OCI-LY3 (cell line): ENCODE data around the gene SLX9.

Source experiments
- H2AFZ ChIP-seq: fragments of 200-600, 300-600 bp; shearing (Covaris generic); 2 replicates; pipeline ENCODE4 v1.6.0; 2014; ENCODE audit warnings: antibody characterized with exemption, low read depth, low read length
- H3K27ac ChIP-seq: fragments of 200-600, 300-600 bp; sonication (generic); 2 replicates; pipeline ENCODE4 v1.5.1; 2014; ENCODE audit warnings: mild to moderate bottlenecking, low read length, moderate library complexity, mixed read lengths
- H3K27me3 ChIP-seq: fragments of 200-600, 300-600 bp; sonication (generic); 2 replicates; pipeline ENCODE4 v1.6.1; 2014; ENCODE audit warnings: low read depth, low read length, mixed read lengths
- H3K36me3 ChIP-seq: fragments of 200-600, 300-600 bp; sonication (generic); replicated peaks from 2 replicates; pipeline ENCODE3; 2014; ENCODE audit warnings: low read depth, low read length, mixed read lengths
- H3K4me1 ChIP-seq: fragments of 300-600, 200-600 bp; sonication (generic); 2 replicates; pipeline ENCODE4 v1.6.1; 2014; ENCODE audit warnings: low read length, mixed read lengths
- H3K4me2 ChIP-seq: fragments of 200-600, 300-600 bp; sonication (generic); 2 replicates; pipeline ENCODE4 v1.6.1; 2014; ENCODE audit warnings: low read length, mixed read lengths
- H3K4me3 ChIP-seq: fragments of 300-600, 200-600 bp; sonication (generic); 2 replicates; pipeline ENCODE4 v1.5.1; 2014; ENCODE audit warnings: antibody characterized with exemption, mild to moderate bottlenecking, low read length, moderate library complexity
- H3K79me2 ChIP-seq: fragments of 300-600, 200-600 bp; shearing (Covaris generic); 2 replicates; pipeline ENCODE4 v1.6.1; 2014; ENCODE audit warnings: mild to moderate bottlenecking, low read length, mixed read lengths
- H3K9ac ChIP-seq: fragments of 300-600, 200-600 bp; shearing (Covaris generic); 2 replicates; pipeline ENCODE4 v1.6.0; 2014; ENCODE audit warnings: mild to moderate bottlenecking, low read length, moderate library complexity
- H3K9me3 ChIP-seq: fragments of 200-600, 300-600 bp; shearing (Covaris generic); 2 replicates; pipeline ENCODE4 v1.6.1; 2014; ENCODE audit warnings: low read length, mixed read lengths; ENCODE audit not compliant: insufficient read depth
- H4K20me1 ChIP-seq: fragments of 200-600, 300-600 bp; sonication (generic); 2 replicates; pipeline ENCODE4 v1.6.1; 2016; ENCODE audit warnings: low read length, mixed read lengths; ENCODE audit not compliant: insufficient read depth
- EZH2phosphoT487 ChIP-seq: fragments of 200-600 bp; shearing (Covaris generic); IDR thresholded peaks from 2 replicates; pipeline ENCODE4 v1.6.1; 2018; ENCODE audit warnings: antibody characterized with exemption, mixed run types, low read depth
- TF ChIP-seq, protein P1 (sequence below): fragments of 200-600, 300-600 bp; sonication (generic); IDR thresholded peaks from 2 replicates; pipeline ENCODE4 v1.5.1; 2014; ENCODE audit warnings: antibody characterized with exemption, low read length, low read depth

SLX9 gene

DNA sequence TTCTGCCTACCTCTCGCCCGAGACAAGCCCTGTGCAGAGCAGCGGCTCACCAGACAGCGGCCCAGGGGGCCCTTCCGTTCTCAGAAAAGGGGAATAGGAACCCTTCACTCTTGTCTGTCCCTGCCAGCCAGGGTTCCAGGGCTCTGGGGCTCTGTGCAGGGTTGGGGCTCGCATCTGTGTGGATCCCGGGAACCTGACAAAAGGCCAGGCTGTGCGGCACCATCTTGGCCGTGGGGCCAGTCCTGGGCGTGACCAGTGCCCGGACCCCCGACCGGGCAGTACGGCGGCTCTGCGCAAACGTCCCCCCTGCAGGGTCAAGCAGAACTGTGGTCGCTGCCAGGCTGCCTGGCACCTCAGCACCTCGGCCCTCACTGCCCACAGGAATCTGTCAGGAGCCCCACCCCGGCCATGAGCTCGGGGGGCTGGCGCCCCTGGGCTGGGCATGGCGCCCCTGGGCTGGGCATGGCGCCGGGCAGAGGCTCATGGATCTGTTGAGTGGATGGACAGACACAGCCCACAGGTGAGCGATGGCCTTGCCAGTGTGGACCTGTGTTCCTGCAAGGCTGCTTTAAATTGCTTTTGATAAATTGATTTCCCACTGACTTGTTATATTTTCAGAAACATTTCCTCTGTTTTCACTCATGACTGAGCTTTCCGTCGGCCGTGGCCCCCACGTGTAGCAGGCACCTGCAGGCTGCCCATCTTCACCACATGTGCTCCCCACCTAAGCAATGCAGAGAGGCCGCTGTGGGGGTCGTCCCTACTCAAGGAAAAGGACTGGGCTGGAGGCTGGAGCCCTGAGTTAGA, 59.0 kb downstream of the SLX9 start:
- no peak overlapping the region for H3K4me3 ChIP-seq
- no peaks in the 10 kb centered on the region for H3K27me3 ChIP-seq

GRCh38 chr21:44999428-44999971, 59.7 kb downstream of the SLX9 start:
- no peak overlapping the region for H3K4me3 ChIP-seq
- H3K36me3 ChIP-seq, result no peaks in the 10 kb centered on the region
- H3K9ac ChIP-seq, result no peak overlapping the region
- H3K4me2 ChIP-seq, result no peak overlapping the region
- no peaks in the 10 kb centered on the region for H3K27me3 ChIP-seq
- H3K79me2 ChIP-seq, result no peaks in the 10 kb centered on the region
- no peak overlapping the region for H3K27ac ChIP-seq
- no peaks in the 10 kb centered on the region for H3K9me3 ChIP-seq
- no peaks in the 10 kb centered on the region for H3K4me1 ChIP-seq
- no peak for TF ChIP-seq EZH2phosphoT487
- TF ChIP-seq, protein P1, sequence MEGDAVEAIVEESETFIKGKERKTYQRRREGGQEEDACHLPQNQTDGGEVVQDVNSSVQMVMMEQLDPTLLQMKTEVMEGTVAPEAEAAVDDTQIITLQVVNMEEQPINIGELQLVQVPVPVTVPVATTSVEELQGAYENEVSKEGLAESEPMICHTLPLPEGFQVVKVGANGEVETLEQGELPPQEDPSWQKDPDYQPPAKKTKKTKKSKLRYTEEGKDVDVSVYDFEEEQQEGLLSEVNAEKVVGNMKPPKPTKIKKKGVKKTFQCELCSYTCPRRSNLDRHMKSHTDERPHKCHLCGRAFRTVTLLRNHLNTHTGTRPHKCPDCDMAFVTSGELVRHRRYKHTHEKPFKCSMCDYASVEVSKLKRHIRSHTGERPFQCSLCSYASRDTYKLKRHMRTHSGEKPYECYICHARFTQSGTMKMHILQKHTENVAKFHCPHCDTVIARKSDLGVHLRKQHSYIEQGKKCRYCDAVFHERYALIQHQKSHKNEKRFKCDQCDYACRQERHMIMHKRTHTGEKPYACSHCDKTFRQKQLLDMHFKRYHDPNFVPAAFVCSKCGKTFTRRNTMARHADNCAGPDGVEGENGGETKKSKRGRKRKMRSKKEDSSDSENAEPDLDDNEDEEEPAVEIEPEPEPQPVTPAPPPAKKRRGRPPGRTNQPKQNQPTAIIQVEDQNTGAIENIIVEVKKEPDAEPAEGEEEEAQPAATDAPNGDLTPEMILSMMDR, result no peak
- H4K20me1 ChIP-seq, result no peaks in the 10 kb centered on the region
- no peak overlapping the region for H2AFZ ChIP-seq

More for the DNA sequence above, 59.0 kb downstream of the SLX9 start:
- no peak overlapping the region for H2AFZ ChIP-seq
- no peaks in the 10 kb centered on the region for H3K79me2 ChIP-seq
- no peaks in the 10 kb centered on the region for H4K20me1 ChIP-seq
- no peak overlapping the region for H3K4me2 ChIP-seq
- no peaks in the 10 kb centered on the region for H3K4me1 ChIP-seq
- TF ChIP-seq EZH2phosphoT487, result no peak
- TF ChIP-seq, protein P1, result no peak
- H3K27ac ChIP-seq, result no peak overlapping the region
- no peak overlapping the region for H3K9ac ChIP-seq
- H3K9me3 ChIP-seq, result no peaks in the 10 kb centered on the region
- no peaks in the 10 kb centered on the region for H3K36me3 ChIP-seq

GRCh38 chr21:44999972-45000636, 60.3 kb downstream of the SLX9 start:
- no peak overlapping the region for H2AFZ ChIP-seq
- no peak overlapping the region for H3K4me2 ChIP-seq
- H3K79me2 ChIP-seq, result no peaks in the 10 kb centered on the region
- H3K9me3 ChIP-seq, result no peaks in the 10 kb centered on the region
- H4K20me1 ChIP-seq, result no peaks in the 10 kb centered on the region
- no peaks in the 10 kb centered on the region for H3K27me3 ChIP-seq
- no peak overlapping the region for H3K9ac ChIP-seq
- no peak overlapping the region for H3K4me3 ChIP-seq
- H3K27ac ChIP-seq, result no peak overlapping the region
- H3K36me3 ChIP-seq, result no peaks in the 10 kb centered on the region
- H3K4me1 ChIP-seq, result no peaks in the 10 kb centered on the region
- TF ChIP-seq EZH2phosphoT487, result no peak
- TF ChIP-seq, protein P1, result no peak

- H3K27ac ChIP-seq, result no peak overlapping the region
Observed at GRCh38 chr21:45000637-45001133, 60.9 kb downstream of the SLX9 start.

More at GRCh38 chr21:45000637-45001133, 60.9 kb downstream of the SLX9 start:
- Histone ChIP-seq H3K4me1 (no peaks in the 10 kb centered on the region), H3K9ac (no peak overlapping the region), H3K36me3 (no peaks in the 10 kb centered on the region), H3K4me2 (no peak overlapping the region), H3K9me3 (no peaks in the 10 kb centered on the region), H3K4me3 (no peak overlapping the region), H3K79me2 (no peaks in the 10 kb centered on the region), H4K20me1 (no peaks in the 10 kb centered on the region), H3K27me3 (no peaks in the 10 kb centered on the region; the same call in 1 of the 2 replicates), H2AFZ (no peak overlapping the region)
- TF ChIP-seq EZH2phosphoT487, result no peak
- TF ChIP-seq, protein P1, result no peak
